SK-N-SH treated with all-trans-retinoic acid at 6 μM for 48 hours (cell line): ENCODE data around the gene FERMT2.

Source experiments
- ATAC-seq: fragments of 200-7000 bp; cut with Tn5 transposase; 3 replicates; pipeline ENCODE4 v1.9.1; 2020; ENCODE audit warnings: mild to moderate bottlenecking, moderate library complexity
- ARNTL ChIP-seq: fragments of 450-650 bp; formaldehyde crosslinking; IDR thresholded peaks from 2 replicates; pipeline ENCODE4 v1.5.0; 2020; ENCODE audit warnings: low read depth, mild to moderate bottlenecking, moderate library complexity, borderline replicate concordance
- BACH2 ChIP-seq: fragments of 250-450 bp; sonication (Bioruptor Pico); IDR thresholded peaks from 2 replicates; pipeline ENCODE4 v1.9.0; 2021; ENCODE audit warnings: mild to moderate bottlenecking, borderline replicate concordance
- CREB5 ChIP-seq: fragments of 250-450 bp; sonication (Bioruptor Pico); IDR thresholded peaks from 2 replicates; pipeline ENCODE4 v1.5.1; 2020; ENCODE audit warnings: low read depth, mild to moderate bottlenecking, moderate library complexity
- CSDC2 ChIP-seq: fragments of 250-450 bp; sonication (Bioruptor Pico); IDR thresholded peaks from 2 replicates; pipeline ENCODE4 v1.5.0; 2020; ENCODE audit warnings: mild to moderate bottlenecking, moderate library complexity
- CSRNP3 ChIP-seq: fragments of 250-450 bp; sonication (Bioruptor Pico); IDR thresholded peaks from 2 replicates; pipeline ENCODE4 v1.5.1; 2021; ENCODE audit warnings: mild to moderate bottlenecking, moderate library complexity
- ESRRG ChIP-seq: fragments of 250-450 bp; sonication (Bioruptor Pico); IDR thresholded peaks from 2 replicates; pipeline ENCODE4 v1.6.1; 2021; ENCODE audit warnings: mild to moderate bottlenecking
- GLIS3 ChIP-seq: fragments of 250-450 bp; sonication (Bioruptor Pico); IDR thresholded peaks from 2 replicates; pipeline ENCODE4 v1.5.0; 2020; ENCODE audit warnings: mild to moderate bottlenecking, moderate library complexity
- ISL1 ChIP-seq: fragments of 250-450 bp; sonication (Bioruptor Pico); IDR thresholded peaks from 2 replicates; pipeline ENCODE4 v2.1.2; 2022; ENCODE audit warnings: mild to moderate bottlenecking, moderate library complexity
- OSR1 ChIP-seq: fragments of 250-450 bp; sonication (Bioruptor Pico); IDR thresholded peaks from 2 replicates; pipeline ENCODE4 v1.8.0; 2022; ENCODE audit warnings: moderate library complexity, mild to moderate bottlenecking, inconsistent platforms
- PATZ1 ChIP-seq: fragments of 250-450 bp; sonication (Bioruptor Pico); IDR thresholded peaks from 2 replicates; pipeline ENCODE4 v1.8.0; 2020; ENCODE audit warnings: mild to moderate bottlenecking, moderate library complexity, borderline replicate concordance
- POU6F1 ChIP-seq: fragments of 250-450 bp; sonication (Bioruptor Pico); IDR thresholded peaks from 2 replicates; pipeline ENCODE4 v1.8.0; 2021; ENCODE audit warnings: low read depth, mild to moderate bottlenecking, moderate library complexity, borderline replicate concordance
- PPARA ChIP-seq: fragments of 250-450 bp; sonication (Bioruptor Pico); IDR thresholded peaks from 2 replicates; pipeline ENCODE4 v1.5.0; 2020; ENCODE audit warnings: mild to moderate bottlenecking, borderline replicate concordance
- RARB ChIP-seq: fragments of 250-450 bp; sonication (Bioruptor Pico); IDR thresholded peaks from 2 replicates; pipeline ENCODE4 v1.8.0; 2021; ENCODE audit warnings: mild to moderate bottlenecking, moderate library complexity
- SNAI2 ChIP-seq: fragments of 250-450 bp; sonication (Bioruptor Pico); IDR thresholded peaks from 2 replicates; pipeline ENCODE4 v1.5.0; 2020; ENCODE audit warnings: mild to moderate bottlenecking, moderate library complexity
- TCF4 ChIP-seq: fragments of 250-450 bp; sonication (Bioruptor Pico); IDR thresholded peaks from 2 replicates; pipeline ENCODE4 v1.8.0; 2021; ENCODE audit warnings: mild to moderate bottlenecking, moderate library complexity, borderline replicate concordance
- TOX ChIP-seq: fragments of 250-450 bp; sonication (Bioruptor Pico); IDR thresholded peaks from 2 replicates; pipeline ENCODE4 v1.8.0; 2021; ENCODE audit warnings: mild to moderate bottlenecking, moderate library complexity, borderline replicate concordance
- TSHZ2 ChIP-seq: fragments of 250-450 bp; sonication (Bioruptor Pico); IDR thresholded peaks from 2 replicates; pipeline ENCODE4 v1.5.0; 2020; ENCODE audit warnings: mild to moderate bottlenecking, moderate library complexity
- ZC3H10 ChIP-seq: fragments of 250-450 bp; sonication (Bioruptor Pico); IDR thresholded peaks from 2 replicates; pipeline ENCODE4 v1.5.1; 2021; ENCODE audit warnings: mild to moderate bottlenecking, moderate library complexity
- ZFP3 ChIP-seq: fragments of 250-450 bp; sonication (Bioruptor Pico); IDR thresholded peaks from 2 replicates; pipeline ENCODE4 v1.5.0; 2020; ENCODE audit warnings: mild to moderate bottlenecking, moderate library complexity
- ZFP30 ChIP-seq: fragments of 450-650 bp; formaldehyde crosslinking; IDR thresholded peaks from 2 replicates; pipeline ENCODE4 v1.5.0; 2022; ENCODE audit warnings: mild to moderate bottlenecking, moderate library complexity
- ZNF565 ChIP-seq: fragments of 450-650 bp; formaldehyde crosslinking; conservative IDR thresholded peaks from 2 replicates; pipeline ENCODE4 v1.5.0; 2020; ENCODE audit warnings: low read depth, mild to moderate bottlenecking, moderate library complexity
- ZNF70 ChIP-seq: fragments of 450-650 bp; formaldehyde crosslinking; IDR thresholded peaks from 2 replicates; pipeline ENCODE4 v1.5.0; 2020; ENCODE audit warnings: mild to moderate bottlenecking, moderate library complexity
- ZNF8 ChIP-seq: fragments of 450-650 bp; formaldehyde crosslinking; IDR thresholded peaks from 2 replicates; pipeline ENCODE4 v1.5.0; 2020; ENCODE audit warnings: mild to moderate bottlenecking, moderate library complexity

Gene FERMT2

GRCh38 chr14:52937869-52938268, 13.0 kb downstream of the FERMT2 start:
- ATAC-seq, result no peak
- TF ChIP-seq ISL1 (CRISPR knock-in tag), result 0 out of 2 replicates have a peak, but pooled peaks have one; percentile 17
- no peak for TF ChIP-seq ARNTL

GRCh38 chr14:52937306-52937705, 13.5 kb downstream of the FERMT2 start:
- TF ChIP-seq ARNTL (no peak), ZNF8 (CRISPR knock-in tag) (no peak), ISL1 (CRISPR knock-in tag) (no peak), CSDC2 (CRISPR knock-in tag) (no peak), ZC3H10 (CRISPR knock-in tag) (no peak), ZNF565 (no peak), CREB5 (CRISPR knock-in tag) (no peak), SNAI2 (CRISPR knock-in tag) (no peak), PPARA (CRISPR knock-in tag) (no peak), OSR1 (no peak), TSHZ2 (CRISPR knock-in tag) (no peak), ZFP3 (CRISPR knock-in tag) (no peak), PATZ1 (CRISPR knock-in tag) (no peak), ESRRG (CRISPR knock-in tag) (no peak), BACH2 (CRISPR knock-in tag) (no peak), CSRNP3 (no peak)

GRCh38 chr14:52936437-52936836, 14.4 kb downstream of the FERMT2 start:
- ATAC-seq, result peak; percentile 9; the same call in 1 of the 3 replicates
- no peak for TF ChIP-seq ZFP3 (CRISPR knock-in tag)
- TF ChIP-seq GLIS3, result no peak
- TF ChIP-seq CSDC2 (CRISPR knock-in tag), result no peak
- no peak for TF ChIP-seq BACH2 (CRISPR knock-in tag)
- no peak for TF ChIP-seq ZNF70
- no peak for TF ChIP-seq RARB (CRISPR knock-in tag)
- no peak for TF ChIP-seq TSHZ2 (CRISPR knock-in tag)
- TF ChIP-seq ZNF565, result no peak
- TF ChIP-seq TCF4 (CRISPR knock-in tag), result no peak
- TF ChIP-seq CSRNP3, result no peak
- TF ChIP-seq SNAI2 (CRISPR knock-in tag), result no peak
- TF ChIP-seq ISL1 (CRISPR knock-in tag), result no peak
- no peak for TF ChIP-seq TOX (CRISPR knock-in tag)
- TF ChIP-seq ESRRG (CRISPR knock-in tag), result no peak
- TF ChIP-seq PATZ1 (CRISPR knock-in tag), result no peak
- no peak for TF ChIP-seq POU6F1 (CRISPR knock-in tag)
- TF ChIP-seq ZFP30 (CRISPR knock-in tag), result no peak

More at GRCh38 chr14:52937306-52937705, 13.5 kb downstream of the FERMT2 start:
- no peak for ATAC-seq
